ENCODE results near the gene TDRD7. TPM values are rescaled to one million over a fixed set of nuclear protein-coding genes. Genes with fewer than 3 reads are reported as not detected.

TDRD7 gene
- total and polyA plus RNA-seq, 2 of the 8 experiments (the other 6 are each of a cell fraction or from before 2014, with no cell fraction given): 1.2 to 2.3 TPM

DNA sequence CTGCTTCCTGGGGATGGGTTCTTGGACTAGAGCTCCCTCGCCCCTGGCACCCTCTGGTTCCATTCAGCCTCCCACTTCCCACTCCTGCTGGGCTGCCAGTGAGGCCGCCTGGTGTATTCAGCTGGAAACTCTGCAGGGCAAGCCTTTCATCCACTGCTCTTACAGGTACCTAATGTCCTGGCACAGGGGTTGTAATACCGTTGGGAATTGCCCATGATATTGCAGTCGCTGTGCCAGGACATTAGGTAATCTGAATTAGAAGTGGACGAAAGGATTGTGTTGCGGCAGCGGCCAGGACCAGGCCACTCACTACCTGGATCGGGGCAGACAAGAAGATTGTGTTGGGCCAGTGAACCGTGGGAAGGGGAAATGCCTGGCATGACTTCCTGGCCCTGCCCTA is 102.6 kb downstream of the TDRD7 start:
- H4K5ac ChIP-seq (ENCODE audit: insufficient read length, low read depth, low read length): no peak overlapping the region
- H2BK20ac ChIP-seq (ENCODE audit: low read length): no peak overlapping the region
- H4K91ac ChIP-seq (replicated peaks; ENCODE audit: insufficient read length, low read length): no peak overlapping the region
- no peaks in the 10 kb centered on the region for H3K23me2 ChIP-seq (ENCODE audit: low read depth, low read length)
- no peak overlapping the region for H3K18ac ChIP-seq (ENCODE audit: extremely low read depth, low read length)
- H2BK12ac ChIP-seq (ENCODE audit: low read depth, low read length): no peak overlapping the region
- no peak overlapping the region for H3K27ac ChIP-seq (ENCODE audit: low read depth, low read length)
- no peak for FAIRE-seq
- no peak overlapping the region for H3K4ac ChIP-seq (replicated peaks; ENCODE audit: insufficient read length, low read depth, low read length)
- no peak overlapping the region for H3K56ac ChIP-seq (replicated peaks; ENCODE audit: insufficient read length, low read depth, low read length)
- no peak overlapping the region for H3K4me2 ChIP-seq (ENCODE audit: insufficient read depth in 1 of 2, low read depth in 2 of 2, low read length in 2 of 2)
- H3K79me1 ChIP-seq (ENCODE audit: low read depth, low read length): no peaks in the 10 kb centered on the region
- no peak overlapping the region for H2AK5ac ChIP-seq (ENCODE audit: low read depth, low read length)
- no peak overlapping the region for H3K4me3 ChIP-seq (ENCODE audit: extremely low read depth in 1 of 4, insufficient read depth in 2 of 4, low read depth in 3 of 4, low read length in 4 of 4)
- ChIA-PET POLR2A (ENCODE audit: partially characterized antibody) (no interaction called here), CTCF (ENCODE audit: partially characterized antibody) (interaction anchor here (0.9 to 2.1 kb wide), 6 partner anchors 8 to 84 kb away, joined by 3 to 15 read pairs (median 5); no protein-coding TSS in a partner anchor)
- 92% methylated on average over 9 of the region's 9 CpGs; no CpG with 5 or more reads in 1 of the 2 experiments for WGBS, 2 experiments (ENCODE audit: extremely low coverage in 1 of 2, insufficient coverage in 1 of 2, insufficient read length in 1 of 2, insufficient replicate concordance in 2 of 2, low coverage in 1 of 2, low lambda C conversion rate in 2 of 2, missing lambda C conversion rate in 1 of 2)
- no peak overlapping the region for H3K14ac ChIP-seq (ENCODE audit: insufficient read length)
- H2BK120ac ChIP-seq (replicated peaks; ENCODE audit: low read depth, low read length): no peak overlapping the region
- H2BK5ac ChIP-seq (ENCODE audit: low read depth, low read length): no peak overlapping the region
- TF ChIP-seq CHD2 (IDR thresholded peaks at IDR 0.05; ENCODE audit: low read length) (no peak), JUND (IDR thresholded peaks at IDR 0.05; ENCODE audit: low read length) (no peak)
- H3K9me3 ChIP-seq (ENCODE audit: insufficient read depth in 2 of 2, low read depth in 1 of 2, low read length in 1 of 2): no peaks in the 10 kb centered on the region
- H3K23ac ChIP-seq (ENCODE audit: insufficient read length): no peak overlapping the region
- H4K20me1 ChIP-seq (replicated peaks in 1 of 2; ENCODE audit: control insufficient read depth in 1 of 2, insufficient read depth in 2 of 2, low read length in 2 of 2): peaks cover 0 to 2% of the 10 kb centered on the region in 2 experiments
- H3K79me2 ChIP-seq (ENCODE audit: control insufficient read depth in 1 of 2, insufficient read depth in 2 of 2, low read length in 2 of 2): no peaks in the 10 kb centered on the region
- H2AFZ ChIP-seq (ENCODE audit: low read length): no peak overlapping the region
- H3K4me1 ChIP-seq (replicated peaks in 1 of 4; ENCODE audit: control insufficient read depth in 3 of 4, insufficient read depth in 4 of 4, low read length in 3 of 4): peaks cover 0 to 2% (median 0%) of the 10 kb centered on the region in 4 experiments; a peak in 1 of 7 replicates
- no peak overlapping the region for H2BK15ac ChIP-seq (ENCODE audit: low read length)
- no peak overlapping the region for H4K8ac ChIP-seq (ENCODE audit: extremely low read depth, insufficient read depth, low read length)
- no peak overlapping the region for H3K9ac ChIP-seq (replicated peaks in 1 of 4; ENCODE audit: extremely low read depth in 1 of 4, low read depth in 3 of 4, low read length in 3 of 4)
- no peak for DNase-seq (ENCODE audit: low read depth in 1 of 2, low spot score in 2 of 2)
- no peaks in the 10 kb centered on the region; a peak in 2 of 7 replicates for H3K27me3 ChIP-seq (replicated peaks in 1 of 4; ENCODE audit: control insufficient read depth in 3 of 4, extremely low read depth in 1 of 4, insufficient read depth in 3 of 4, low read length in 3 of 4)
- H3K36me3 ChIP-seq (ENCODE audit: control insufficient read depth in 2 of 4, insufficient read depth in 4 of 4, low read length in 3 of 4): no peaks in the 10 kb centered on the region

Measured in H1 (cell line).